Retinal pigment epithelial cell (primary cell): Measurements from ENCODE around the gene WDR44.
A peak's percentile ranks its signal among the peaks of the same experiment; 100 is the strongest.

Experiments used
- DNase-seq: peaks from one replicate; pipeline ENCODE4 v3.0.0-alpha.2; 2010; ENCODE audit warnings: low read depth
- H3K4me3 ChIP-seq: 2 replicates; pipeline ENCODE4 v1.5.1; 2011; ENCODE audit warnings: mild to moderate bottlenecking, low read length, control low read depth, moderate library complexity
- TF ChIP-seq, protein P1 (sequence below): conservative IDR thresholded peaks from 2 replicates; pipeline ENCODE4 v1.5.1; 2011; ENCODE audit warnings: low read depth, low read length, control low read depth, inconsistent platforms

Gene WDR44

DNA sequence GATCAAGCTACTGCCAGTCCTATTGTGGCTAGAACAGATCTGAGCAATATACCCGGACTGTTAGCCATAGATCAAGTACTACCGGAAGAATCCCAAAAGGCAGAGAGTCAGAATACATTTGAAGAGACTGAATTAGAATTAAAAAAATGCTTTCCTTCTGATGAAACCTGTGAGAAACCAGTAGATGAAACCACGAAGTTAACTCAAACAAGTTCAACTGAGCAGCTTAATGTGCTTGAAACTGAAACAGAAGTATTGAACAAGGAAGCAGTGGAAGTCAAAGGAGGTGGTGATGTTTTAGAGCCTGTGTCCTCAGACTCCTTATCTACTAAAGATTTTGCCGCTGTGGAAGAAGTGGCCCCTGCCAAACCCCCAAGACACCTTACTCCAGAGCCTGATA is 46.8 kb downstream of the WDR44 start:
- TF ChIP-seq, protein P1, sequence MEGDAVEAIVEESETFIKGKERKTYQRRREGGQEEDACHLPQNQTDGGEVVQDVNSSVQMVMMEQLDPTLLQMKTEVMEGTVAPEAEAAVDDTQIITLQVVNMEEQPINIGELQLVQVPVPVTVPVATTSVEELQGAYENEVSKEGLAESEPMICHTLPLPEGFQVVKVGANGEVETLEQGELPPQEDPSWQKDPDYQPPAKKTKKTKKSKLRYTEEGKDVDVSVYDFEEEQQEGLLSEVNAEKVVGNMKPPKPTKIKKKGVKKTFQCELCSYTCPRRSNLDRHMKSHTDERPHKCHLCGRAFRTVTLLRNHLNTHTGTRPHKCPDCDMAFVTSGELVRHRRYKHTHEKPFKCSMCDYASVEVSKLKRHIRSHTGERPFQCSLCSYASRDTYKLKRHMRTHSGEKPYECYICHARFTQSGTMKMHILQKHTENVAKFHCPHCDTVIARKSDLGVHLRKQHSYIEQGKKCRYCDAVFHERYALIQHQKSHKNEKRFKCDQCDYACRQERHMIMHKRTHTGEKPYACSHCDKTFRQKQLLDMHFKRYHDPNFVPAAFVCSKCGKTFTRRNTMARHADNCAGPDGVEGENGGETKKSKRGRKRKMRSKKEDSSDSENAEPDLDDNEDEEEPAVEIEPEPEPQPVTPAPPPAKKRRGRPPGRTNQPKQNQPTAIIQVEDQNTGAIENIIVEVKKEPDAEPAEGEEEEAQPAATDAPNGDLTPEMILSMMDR: no peak

DNA sequence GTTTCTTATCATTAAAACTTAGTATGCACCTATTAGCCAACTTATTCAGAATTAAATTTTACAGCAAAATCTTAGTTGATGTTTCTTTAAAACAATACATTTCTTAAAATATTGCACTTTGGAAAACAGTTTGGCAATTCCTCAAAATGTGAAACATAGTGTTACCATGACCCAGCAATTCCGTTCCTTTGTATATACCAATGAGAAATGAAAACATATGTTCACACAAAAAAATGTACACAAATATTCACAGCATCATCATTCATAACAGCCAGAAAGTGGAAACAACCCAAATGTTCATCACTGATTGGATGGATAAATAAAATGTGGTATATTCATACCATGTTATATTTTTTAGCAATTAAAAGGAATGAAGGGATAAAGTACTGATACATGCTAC is 50.2 kb downstream of the WDR44 start:
- TF ChIP-seq, protein P1: no peak
- no peak for DNase-seq
- no peak overlapping the region for H3K4me3 ChIP-seq

More for the DNA sequence above, 46.8 kb downstream of the WDR44 start:
- H3K4me3 ChIP-seq: no peak overlapping the region
- DNase-seq: no peak

DNA sequence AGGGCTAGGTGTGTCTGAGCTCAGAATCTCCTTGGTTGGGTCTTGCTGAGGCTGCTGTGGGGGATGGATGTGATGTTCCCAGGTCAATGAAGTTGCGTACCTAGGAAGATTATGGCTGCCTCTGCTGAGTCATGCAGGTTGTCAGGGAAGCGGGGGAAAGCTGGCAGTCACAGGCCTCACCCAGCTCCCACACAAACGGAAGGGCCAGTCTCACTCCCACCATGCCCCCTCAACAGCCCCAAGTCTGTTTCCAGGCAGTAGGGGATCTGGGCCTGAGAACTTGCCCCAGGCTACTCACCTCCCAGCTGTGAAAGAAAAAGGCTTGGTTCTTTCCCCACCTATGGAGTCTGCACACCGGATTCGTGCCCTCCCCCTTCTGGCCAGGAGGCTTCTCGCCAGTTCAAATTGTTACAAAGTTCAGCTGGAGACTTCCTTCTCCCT is 72.9 kb downstream of the WDR44 start:
- TF ChIP-seq, protein P1: no peak
- no peak for DNase-seq
- no peak overlapping the region for H3K4me3 ChIP-seq

DNA sequence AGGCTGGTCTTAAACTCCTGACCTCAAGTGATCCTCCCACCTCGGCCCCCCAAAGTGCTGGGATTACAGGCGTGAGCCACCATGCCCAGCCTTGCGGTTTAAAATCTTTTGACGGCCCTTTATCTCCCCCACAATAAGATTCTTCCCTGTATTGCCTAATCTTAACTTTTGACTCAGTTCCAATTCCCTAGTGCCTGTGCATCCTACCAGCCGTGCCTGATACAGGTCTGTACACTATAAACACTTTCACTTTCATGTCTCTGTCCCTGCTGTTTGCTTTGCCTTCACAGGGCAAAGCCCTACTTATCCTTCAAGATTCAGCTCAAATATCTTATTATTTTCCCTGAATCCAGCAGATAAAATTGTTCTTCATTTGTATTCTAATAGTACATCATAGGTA is 74.6 kb downstream of the WDR44 start:
- H3K4me3 ChIP-seq: no peak overlapping the region
- peak; percentile 23 for DNase-seq
- TF ChIP-seq, protein P1: no peak

DNA sequence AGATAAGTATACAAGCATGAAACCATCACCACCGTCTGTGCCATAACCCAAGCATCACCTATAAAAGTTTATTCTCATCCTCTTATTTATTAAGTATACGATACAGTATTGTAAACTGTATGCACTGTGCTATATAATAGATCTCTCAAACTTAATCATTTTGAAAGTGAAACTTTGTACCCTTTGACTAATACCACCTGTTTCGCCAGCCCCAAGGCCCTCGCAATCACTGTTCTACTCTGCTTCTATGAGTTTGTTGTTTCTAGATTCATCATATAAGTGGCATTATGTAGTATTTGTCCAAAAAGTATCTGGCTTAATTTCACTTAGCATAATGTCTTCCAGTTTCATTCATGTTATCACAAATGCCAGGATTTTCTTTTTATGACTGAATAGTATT is 77.7 kb downstream of the WDR44 start:
- no peak overlapping the region for H3K4me3 ChIP-seq
- DNase-seq: no peak
- TF ChIP-seq, protein P1: no peak

GRCh38 chrX:118432799-118433198 is 86.9 kb downstream of the WDR44 start:
- H3K4me3 ChIP-seq: no peak overlapping the region
- TF ChIP-seq, protein P1: no peak
- DNase-seq: no peak

- DNase-seq: no peak
These were observed 91.4 kb downstream of the WDR44 start for GRCh38 chrX:118437283-118437682.

More at GRCh38 chrX:118437283-118437682, 91.4 kb downstream of the WDR44 start:
- TF ChIP-seq, protein P1: no peak
- no peak overlapping the region for H3K4me3 ChIP-seq
